Stimulated activated CD4-positive, alpha-beta T cell treated with anti-CD3 and anti-CD28 coated beads, Interleukin-15, amount 100 ng/mL, for 48 hours (primary cell): Measurements from ENCODE around the gene ADD1.

Source experiments
- DNase-seq, 2 donors: peaks; one replicate each; pipeline ENCODE4 v3.0.0-alpha.2; 2020; ENCODE audit warnings: low read depth in 2 of 2

The ADD1 gene

DNA sequence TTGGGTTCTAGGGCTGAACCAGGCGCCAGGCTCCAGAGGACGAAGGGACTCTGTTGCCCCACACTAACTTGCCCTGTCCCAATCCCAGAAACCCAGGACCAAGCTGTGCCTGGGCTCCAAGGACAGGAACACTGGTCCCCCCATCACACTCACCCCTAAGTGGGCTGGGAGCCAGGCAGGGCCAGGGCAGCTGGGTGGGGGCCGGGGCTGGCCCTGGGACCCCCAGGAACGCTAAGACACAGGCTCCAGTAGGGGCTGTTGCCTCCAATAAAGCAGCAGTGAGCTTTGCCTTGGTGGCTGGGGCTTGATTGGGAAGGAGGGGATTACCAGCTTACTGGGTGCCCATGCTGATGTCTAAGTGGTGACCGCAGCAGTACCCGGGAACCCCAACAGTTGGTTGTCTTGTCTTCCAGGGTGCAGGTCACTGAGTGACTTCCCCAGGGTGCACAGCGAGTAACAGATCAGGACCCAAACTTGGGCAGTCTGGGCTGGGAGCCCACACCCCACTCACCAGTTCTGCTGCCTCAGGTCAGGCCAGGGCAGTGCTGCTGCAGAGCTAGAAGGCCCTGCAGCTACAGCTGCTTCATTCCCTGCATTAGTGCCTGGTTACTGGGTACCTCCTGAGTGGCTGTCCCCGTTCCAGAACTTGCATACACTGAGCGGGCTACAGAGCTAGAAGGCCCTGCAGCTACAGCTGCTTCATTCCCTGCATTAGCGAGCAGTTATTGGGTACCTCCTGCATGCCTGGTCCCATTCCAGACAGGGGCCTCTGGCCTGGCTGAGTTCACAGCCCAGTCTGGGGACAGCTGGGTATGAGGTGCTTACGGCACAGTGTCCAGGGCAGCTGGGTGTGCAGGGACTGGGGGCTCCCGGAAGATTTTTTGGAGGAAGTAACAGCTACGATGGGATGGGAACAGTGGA, 9.4 kb upstream of the ADD1 start:
- DNase-seq: no peak

DNA sequence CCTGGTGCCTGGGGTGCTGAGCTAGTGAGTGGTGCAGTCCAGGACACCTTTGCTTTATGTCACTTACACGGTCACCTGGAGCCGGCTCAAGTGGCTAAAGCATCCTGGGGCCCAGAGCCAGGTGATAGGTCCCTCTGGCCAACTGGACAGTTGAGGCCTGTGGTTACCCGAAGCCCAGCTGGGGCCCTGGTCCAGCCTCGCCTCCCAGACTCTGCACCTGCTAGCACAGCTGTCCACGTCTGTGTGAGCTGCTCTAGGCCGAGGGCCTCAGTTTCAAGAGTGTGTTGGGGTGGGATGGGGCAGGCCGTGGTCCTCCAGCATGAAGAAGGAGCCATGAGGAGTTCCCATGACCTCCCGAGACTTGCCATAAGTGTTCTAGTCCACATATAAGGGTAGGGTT, 7.7 kb upstream of the ADD1 start:
- no peak for DNase-seq

DNA sequence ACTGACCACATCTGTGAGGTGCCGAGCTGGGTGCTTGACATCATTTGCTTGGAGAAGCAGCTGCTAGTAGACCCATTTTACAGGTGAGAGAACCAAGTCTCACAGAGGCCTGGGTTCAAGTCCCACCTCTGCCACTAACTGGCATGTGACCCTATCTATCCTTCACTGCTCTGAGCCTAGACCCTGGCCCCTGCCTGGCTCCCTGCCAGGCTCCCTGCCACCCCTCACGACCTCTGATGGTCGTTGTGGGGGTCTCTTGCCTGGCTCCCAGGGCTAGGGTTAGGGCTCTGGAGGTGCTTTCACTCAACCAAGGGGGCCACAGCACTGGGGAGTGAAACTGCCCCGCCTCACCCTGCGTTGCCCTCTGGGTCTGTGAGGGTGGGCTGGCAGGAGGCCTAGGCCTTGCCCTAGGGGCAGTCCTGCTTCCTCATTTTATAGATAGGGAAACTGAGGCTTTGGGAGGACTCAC, 7.2 kb upstream of the ADD1 start:
- DNase-seq: no peak

DNA sequence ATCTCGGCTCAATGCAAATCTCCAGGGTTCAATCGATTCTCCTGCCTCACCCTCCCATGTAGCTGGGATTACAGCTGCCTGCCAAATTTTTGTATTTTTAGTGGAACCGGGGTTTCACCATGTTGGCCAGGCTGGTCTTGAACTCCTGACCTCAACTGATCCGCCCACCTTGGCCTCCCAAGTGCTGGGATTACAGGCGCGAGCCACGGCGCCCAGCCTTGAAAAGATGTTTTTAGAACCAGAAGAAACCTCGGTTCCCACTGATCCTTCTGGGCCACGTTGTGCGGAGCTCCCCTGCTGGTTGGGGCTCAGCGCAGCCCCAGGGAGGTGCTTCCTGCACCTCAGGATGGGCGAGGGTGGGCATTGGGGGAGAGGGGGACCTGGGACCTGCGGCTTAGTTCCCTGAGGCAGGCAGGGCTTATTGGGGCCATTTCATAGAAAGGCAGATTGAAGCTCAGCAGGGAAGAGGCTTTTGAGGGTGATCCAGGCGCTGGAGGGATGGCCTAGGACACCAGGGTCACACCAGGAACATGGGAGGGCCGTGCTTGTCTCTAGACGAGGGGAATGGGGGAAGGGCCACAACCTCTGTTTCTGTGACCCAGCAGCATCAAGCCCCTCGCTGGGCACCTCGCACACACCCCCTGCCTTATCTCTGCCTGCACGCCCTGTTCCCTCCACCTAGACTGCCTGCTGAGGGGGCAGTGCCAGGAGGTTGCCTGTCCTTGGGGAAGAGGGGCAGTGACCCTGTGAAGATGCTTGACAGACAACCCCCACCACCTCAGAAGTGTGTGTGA, 6.3 kb upstream of the ADD1 start:
- DNase-seq: no peak

DNA sequence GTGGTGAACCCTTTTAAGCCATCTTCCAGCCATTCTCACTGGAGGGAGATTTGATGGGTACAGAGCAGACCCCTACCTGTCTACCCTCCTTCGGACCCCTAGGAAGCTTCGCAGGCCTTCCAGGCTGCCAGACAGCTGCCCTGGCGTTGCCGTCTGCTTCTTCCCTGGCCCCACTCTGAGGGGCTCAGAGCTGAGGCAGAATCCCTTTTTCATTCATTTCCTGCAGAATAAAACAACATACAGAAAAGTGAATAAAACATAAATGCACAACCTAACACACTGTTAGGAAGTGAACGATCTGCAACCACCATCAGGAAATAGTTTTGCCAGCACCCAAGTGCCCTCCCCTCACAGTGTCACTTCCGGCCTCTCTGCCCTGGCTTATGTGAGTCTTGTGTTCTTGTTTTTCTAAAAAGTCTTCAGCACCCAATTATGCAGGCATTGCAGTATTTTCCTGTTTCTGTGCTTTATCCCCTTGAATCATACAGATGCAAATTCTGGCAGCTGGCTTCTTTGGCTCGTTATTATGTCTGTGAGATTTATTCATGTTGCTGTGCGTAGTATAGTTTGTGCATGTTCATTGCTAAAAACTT, 5.6 kb upstream of the ADD1 start:
- DNase-seq: peak; percentile 38 to 59

DNA sequence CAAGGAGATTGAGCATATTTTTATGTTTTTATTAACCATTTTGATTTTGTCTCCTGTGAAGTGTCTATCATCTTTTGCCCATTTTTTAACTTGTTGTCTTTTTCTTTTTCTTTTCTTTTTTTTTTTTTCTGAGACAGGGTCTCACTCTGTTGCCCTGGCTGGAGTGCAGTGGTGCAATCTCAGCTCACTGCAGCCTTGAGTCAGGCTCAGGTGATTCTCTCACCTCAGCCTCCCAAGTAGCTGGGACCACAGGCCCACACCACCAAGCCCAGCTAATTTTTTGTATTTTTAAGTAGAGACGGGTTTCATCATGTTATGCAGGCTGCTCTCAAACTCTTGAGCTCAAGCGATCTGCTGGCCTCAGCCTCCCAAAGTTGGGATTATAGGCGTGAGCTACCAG, 4.6 kb upstream of the ADD1 start:
- no peak for DNase-seq

DNA sequence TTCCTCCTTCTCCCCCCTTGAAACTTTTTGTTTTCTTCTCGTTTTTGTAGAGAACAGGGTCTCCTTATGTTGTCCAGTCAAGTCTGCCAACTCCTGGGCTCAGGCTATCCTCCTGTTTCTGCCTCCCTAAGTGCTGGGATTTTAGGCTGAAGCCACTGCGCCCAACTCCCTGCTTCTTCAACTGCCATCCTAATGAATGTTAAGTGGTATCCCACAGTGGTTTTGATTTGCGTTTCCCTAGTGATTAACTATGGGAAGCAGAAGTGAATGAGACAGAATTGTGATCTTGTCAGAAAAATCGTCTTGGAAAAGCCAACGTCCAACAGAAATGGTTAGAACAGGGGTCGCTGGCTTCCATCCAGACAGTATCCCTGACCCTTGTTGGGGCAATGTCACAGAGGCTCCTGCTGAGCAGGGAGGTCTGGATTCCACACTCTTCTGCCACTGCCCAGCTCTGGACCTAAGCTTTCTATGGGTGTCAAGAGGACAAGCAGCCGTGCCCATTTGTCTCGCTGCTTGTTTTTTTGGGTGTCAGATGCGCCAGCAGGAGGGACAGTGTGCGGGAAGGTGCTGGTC, 869 bp upstream of the ADD1 start:
- DNase-seq: no peak

DNA sequence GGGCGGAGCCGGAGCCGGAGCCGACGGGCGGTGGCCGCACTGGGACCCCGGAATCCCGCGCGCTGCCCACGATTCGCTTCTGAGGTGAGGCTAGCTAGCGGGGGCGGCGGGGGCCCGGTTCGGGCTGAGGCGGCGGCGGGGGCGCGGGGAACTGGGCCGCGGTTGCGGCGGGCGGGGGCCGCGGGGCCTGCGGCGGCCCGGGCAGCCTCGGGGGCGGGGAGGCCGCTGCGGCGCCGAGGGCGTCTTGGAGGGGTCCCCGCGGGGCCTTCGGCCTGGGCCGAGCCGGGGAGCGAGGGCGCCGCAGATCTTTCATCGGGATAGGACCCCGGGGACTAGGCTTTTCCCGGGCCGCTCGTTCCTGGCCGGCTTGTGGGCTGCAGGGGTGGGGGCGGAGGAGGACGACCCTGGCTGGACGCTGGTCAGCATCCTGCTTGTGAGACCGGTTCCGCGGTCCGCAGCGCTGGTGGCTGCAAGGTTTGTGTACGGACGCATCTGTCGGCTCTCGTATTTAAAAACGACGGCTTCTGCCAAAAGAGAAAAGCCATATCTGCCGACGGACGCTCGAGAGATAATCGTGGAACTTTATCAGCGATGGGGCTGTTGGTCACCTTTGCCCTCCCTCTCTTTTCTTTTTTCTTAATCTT, 419 bp downstream of the ADD1 start:
- DNase-seq: no peak

DNA sequence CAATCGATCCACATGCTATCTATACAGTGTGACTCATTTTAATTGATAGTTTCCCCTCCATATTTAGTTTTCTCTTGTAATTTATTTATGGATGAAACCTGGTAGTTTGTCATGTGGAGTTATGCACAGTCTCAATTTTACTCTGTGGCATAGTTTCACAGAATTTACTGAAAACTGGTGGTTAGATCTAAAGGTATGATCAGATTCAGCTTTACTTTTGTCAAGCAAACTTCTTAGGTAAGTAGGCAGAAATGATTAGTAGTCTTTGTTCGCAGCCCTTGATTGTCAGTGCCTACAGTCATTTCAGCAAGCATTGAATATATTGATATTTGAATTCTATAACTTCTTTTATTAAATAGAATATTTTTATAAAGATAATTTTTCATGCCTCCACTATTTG, 2.5 kb downstream of the ADD1 start:
- no peak for DNase-seq

DNA sequence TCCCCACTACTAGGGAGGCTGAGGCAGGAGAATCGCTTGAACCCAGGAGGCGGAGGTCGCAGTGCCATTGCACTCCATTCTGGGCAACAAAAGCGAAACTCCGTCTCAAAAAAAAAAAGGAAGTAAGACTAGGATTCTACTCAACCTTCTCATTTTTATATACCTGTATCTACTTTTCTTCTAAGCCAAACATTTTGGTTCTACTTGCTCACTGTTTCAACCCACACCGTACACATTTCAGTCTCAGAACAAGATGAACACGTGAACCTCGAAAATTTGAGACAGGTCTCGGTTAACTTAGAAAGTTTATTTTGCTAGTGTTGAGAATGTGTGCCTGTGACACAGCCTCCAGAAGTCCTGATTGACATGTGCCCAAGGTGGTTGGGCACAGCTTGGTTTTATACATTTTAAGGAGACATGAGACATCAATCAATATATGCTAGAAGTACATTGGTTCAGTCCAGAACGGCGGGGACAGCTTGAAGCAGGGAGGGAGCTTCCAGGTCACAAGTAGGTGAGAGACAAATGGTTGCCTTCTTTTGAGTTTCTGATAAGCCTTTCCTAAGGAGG, 3.7 kb downstream of the ADD1 start:
- DNase-seq: no peak

DNA sequence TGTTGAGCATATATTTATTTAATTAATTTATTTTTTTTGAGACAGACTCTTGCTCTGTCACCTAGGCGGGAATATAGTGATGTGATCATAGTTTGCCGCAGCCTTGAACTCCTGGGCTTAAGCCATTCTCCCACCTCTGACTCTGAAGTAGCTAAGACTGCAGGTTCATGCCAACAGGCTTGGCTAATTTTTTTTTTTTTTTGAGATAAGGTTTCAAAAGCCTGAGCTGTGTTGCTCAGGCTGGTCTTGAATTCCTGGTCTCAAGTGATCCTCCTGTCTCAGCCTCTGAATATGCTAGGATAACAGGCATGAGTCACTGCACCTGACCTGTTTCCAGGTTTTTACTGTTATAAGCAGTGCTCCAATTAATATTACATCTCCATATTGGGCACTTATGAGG, 4.8 kb downstream of the ADD1 start:
- no peak for DNase-seq

DNA sequence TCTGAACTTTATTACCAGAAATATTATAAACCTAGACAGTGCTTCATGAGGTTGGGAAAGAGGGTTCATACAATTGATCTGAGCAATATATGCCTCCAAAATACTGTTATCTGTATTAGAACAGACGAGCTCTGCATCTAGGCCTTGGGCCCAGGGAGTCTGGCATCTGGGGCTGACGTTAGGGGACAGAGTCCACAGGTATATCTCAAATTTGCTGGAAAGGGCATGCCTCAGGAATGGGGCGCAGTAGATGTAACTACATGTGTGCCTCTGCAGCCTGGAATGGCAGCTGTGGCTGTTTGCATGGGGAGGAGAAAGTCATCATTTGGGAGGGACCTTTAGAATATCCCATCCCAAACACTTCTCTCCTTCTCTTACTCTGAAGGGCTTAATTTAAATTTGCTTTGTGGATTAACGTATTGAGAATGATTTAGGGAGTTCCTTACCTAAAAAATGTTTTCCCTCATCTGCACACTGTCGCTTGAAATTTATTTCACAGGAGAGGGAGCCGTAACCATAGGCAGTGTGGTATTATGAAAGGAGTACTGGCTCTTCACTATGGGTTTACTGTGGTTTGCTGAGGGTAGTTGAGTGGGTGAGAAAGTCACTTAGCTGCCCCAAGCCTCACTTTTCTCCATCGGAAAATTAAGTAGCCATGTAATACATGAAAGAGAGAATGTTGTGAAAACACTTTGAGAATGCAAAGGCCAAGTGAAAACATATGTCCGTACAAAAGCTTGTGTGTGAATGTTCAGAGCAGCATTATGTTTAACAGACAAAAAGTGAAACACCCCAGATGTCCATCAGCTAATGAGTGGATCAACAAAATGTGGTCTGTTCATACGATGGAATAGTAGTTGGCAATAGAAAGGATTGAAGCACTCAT, 5.9 kb downstream of the ADD1 start:
- DNase-seq: no peak

DNA sequence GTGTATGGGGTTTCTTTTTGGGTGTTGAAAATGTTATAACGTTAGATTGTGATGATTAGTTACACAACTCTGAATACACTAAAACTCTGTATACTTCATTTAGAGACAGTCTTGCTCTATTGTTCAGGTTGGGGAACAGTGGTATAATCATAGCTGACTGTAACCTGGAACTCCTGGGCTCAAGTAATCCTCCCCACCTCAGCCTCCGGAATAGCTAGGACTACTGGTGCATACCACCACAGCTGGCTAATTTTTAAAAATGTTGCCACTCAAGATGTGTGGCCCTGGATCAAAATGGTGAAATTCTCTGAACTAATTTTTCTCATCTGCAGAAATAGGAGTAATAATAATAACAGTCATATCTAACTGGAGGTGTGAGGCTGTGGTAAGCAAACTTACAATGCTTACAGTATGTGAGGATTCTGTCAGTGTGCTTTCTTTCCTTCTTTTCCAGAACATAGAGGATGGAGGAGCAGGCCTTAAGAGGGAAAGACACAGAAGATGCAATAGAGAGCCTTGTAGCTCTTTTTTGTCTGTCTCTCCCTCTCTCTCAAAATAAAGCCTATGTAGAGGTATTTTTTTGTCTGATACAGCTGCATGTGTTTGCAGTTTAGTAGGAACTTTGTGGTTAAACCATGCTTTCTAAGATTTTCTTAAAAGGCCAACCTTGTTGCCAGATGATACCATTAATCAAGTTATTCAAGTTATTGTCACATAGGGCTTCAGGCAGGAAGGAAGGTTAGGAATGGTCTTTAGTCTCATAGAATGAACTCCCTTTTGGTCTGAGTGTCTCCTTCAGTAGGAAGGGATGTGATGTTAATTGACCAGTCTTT, 7.5 kb downstream of the ADD1 start:
- no peak for DNase-seq

DNA sequence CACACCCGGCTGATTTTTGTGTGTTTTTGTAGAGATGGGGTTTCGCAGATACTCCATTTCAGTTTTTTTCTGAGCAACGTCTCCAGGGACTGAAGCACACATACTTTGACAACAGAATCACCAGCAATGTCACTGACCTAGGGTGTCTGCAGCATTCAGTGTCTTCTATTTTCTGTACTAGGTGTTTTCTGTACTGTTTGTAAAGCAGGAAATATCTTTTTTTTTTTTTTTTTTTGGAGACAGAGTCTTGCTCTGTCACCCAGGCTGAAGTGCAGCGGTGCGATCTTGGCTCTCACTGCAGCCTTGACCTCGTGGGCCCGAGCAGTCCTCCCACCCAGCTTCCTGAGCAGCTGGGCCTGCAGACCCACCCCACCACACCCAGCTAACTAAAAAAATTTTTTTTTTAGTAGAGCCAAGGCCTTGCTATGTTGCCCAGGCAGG, 8.9 kb downstream of the ADD1 start:
- no peak for DNase-seq

DNA sequence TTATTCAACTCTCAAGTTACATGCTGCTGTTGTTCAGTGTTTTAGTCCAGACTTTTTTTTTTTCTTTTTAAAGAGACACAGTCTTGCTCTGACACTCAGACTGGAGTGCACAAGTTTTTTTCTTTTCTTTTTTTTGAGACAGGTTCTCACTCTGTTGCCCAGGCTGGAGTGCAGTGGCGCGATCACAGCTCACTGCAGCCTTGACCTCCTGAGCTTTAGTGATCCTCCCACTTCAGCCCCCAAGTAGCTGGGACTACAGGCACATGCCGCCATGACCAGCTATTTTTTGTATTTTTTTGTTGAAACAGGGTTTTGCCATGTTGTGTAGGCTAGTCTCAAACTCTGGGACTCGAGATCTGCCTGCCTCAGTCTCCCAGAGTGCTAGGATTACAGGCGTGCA, 11.9 kb downstream of the ADD1 start:
- DNase-seq: no peak

DNA sequence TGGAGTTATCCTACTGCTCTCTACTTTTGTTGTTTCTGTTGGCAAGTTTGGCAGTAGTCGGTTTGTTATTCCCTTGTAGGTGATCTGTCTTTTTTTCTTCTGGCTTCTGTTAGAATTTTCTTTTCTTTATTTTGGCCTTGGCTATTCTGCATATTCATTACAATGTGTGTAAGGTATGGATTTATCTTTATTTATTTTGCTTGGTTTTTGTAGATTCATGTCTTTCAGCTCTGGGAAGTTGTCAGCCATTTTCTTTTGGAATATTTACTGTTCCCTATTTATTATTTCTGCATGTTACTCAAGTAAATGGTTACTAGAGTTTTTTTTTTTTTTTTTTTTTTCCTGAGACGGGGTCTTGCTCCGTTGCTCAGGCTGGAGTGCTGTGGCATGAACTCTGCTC, 12.6 kb downstream of the ADD1 start:
- DNase-seq: no peak

DNA sequence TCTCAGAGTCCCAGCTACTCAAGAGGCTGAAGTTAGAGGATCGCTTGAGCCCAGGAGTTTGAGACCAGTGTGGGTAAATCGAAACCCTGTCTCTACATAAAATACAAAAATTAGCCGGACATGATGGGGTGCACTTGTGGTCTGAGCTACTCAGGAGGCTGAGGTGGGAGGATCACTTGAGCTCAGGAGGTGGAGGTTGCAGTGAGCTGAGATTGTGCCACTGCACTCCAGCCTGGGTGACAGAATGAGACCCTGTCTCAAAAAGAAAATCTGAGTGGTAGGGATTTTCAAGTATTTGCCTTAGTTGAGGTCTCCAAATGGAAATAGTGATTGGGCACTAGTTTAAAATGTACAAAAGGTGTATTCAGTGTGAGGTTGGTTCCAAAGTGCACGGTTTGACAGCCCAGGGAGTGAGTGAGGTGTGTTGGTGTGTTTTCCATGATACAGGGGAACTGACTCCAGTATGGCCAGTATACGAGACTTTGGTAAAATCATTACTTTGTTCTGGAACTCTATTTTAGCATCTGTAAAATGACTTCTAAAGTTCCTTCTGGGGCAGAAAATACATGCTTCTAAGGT, 13.8 kb downstream of the ADD1 start:
- no peak for DNase-seq

DNA sequence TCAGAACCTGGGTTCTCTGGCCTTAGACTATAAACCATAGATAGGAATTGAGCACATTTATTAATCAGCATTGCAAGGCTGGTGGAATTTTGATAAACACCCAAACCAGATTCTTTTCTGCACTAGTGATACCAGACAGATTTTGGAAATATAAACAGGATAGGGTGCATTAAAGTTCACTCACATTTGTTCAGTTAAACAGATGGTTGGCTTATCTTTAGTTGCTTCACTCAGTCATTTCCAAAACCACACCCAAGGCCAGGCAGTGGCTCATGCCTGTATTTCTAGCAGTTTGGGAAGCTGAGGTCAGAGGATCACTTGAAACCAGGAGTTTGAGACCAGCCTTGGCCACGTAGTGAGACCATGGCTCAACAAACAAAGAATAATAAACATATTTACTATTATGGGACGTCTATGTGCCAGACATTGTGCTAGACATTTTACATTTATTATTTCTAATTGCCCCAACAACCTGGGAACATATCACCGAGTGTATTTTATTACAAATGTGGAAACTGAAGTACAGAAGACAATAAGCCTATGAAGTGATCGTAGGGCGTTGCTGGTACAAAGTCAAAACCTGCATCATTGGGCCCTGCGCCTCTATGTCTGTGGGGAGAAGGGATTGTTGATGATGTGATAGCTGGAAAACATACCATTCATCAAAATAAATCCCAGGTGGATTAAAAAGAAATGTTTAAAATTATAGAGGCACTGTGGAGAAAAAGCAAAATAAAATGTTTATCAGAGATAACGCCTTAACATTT, 15.0 kb downstream of the ADD1 start:
- DNase-seq: no peak
